Activated CD4-positive, alpha-beta T cell treated with anti-CD3 and anti-CD28 coated beads, Interleukin-10, Interleukin-2, amounts not matched to agents 100 ng/mL and 50 ng/mL, durations not matched to agents 16 hours and 8 hours (primary cell): Measurements from ENCODE around the gene TJP3.
"Not testable (repeated sequence)": the region's sequence is repeated elsewhere in the genome, so short reads cannot be mapped to it uniquely, and the experiment has no call there.

Experiments
- DNase-seq: peaks from one replicate; pipeline ENCODE4 v3.0.0-alpha.2; 2020

Gene TJP3, protein sequence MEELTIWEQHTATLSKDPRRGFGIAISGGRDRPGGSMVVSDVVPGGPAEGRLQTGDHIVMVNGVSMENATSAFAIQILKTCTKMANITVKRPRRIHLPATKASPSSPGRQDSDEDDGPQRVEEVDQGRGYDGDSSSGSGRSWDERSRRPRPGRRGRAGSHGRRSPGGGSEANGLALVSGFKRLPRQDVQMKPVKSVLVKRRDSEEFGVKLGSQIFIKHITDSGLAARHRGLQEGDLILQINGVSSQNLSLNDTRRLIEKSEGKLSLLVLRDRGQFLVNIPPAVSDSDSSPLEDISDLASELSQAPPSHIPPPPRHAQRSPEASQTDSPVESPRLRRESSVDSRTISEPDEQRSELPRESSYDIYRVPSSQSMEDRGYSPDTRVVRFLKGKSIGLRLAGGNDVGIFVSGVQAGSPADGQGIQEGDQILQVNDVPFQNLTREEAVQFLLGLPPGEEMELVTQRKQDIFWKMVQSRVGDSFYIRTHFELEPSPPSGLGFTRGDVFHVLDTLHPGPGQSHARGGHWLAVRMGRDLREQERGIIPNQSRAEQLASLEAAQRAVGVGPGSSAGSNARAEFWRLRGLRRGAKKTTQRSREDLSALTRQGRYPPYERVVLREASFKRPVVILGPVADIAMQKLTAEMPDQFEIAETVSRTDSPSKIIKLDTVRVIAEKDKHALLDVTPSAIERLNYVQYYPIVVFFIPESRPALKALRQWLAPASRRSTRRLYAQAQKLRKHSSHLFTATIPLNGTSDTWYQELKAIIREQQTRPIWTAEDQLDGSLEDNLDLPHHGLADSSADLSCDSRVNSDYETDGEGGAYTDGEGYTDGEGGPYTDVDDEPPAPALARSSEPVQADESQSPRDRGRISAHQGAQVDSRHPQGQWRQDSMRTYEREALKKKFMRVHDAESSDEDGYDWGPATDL

DNA sequence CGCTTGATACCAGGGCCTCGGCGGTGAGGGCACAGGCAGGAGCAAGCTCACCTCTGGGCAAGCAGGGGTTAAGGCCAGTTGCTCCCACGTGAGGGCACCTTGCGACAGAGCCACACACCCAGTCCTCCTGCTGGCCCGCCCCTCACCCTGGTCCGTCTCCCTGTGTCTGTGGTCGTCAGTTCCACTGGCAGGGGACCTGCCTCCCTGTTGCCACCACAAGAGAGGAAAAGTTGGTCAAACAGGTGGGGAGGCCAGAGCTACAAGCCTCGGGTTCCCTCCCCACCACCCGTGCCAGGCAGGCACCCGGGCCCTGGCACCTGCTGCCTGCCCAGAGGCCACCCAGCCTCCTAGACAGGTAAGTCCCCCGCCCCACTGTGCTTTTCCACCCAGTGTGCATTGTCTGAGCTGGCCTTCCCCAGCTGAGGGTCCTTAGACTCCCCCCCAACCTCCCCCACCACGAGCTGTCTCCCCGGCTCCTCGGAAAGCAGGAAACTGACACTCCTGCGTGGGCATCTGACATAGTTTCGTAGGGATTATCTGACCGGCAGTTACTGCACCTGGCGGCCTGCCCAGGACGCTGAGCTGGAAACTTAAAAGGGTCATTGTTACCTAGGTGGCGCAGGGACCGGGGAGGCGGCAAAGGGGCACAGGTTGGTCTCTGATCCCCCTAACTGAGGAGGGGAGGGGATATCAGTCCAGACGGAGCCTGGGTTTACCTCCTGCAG, at the start of gene TJP3:
Gene TJP3, plus strand, starts transcription at position 178 of the 725 bp plus-strand sequence. CDS start 20,049 bp downstream, outside the sequence.
- no peak for DNase-seq

DNA sequence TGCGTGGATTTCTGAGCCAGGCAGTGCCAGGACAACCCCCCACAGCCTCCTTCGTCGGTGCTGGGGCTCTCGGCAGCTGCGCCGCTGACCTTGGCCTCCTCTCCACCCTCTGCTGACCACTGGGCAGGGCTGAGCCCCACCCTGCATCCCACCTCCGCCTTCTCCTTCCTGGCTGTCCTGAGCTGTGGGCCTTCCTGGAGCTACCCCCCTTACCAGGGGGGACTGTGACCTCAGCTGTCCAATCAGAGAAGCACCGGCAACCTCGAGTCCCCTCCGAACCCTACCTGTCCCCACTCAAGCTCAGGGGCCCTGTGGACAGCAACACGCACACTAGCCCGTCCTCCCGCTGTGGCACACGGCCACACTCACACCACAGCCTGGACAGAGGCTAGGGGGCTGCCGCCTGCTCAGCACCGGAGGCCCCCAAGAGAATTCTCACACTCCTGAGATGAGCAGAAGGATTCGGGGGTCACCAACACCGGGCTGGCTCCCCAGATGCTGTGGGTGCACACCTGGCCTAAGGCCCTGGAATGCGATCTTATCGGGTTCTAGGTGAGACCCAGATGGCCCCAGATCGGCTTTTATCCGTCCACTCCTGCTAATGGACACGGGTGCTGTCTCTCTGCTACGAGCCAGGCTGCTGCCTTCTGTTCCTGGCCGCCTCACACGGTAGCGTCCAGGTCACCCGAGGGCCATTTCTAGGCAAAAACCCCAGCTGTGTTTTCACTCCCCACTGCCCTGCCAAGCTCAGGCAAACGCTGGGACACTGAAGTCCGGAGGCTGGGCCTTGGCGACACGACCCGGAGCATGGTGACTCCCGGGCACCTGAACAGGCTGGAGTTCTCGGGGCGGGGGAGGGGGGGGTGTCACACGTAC, 49.1 kb upstream of the TJP3 start:
- no peak for DNase-seq

DNA sequence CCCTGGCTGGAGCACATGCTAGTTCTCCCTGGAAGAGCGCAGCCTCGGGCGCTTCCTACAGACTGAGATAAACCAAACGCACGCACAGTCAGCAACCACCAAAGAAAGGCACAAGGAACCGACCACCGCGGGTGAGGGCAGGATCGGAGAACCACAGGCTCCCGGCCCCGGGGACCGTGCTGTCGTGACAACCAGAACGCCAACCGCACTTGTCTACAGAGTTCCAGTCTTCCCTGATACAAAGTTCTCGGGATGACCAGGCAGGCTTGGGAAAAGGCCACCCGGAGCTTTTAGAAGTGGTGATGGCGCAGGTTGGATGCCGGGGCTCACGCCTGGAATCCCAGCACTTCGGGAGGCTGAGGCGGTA, 48.5 kb upstream of the TJP3 start:
- DNase-seq: no peak

DNA sequence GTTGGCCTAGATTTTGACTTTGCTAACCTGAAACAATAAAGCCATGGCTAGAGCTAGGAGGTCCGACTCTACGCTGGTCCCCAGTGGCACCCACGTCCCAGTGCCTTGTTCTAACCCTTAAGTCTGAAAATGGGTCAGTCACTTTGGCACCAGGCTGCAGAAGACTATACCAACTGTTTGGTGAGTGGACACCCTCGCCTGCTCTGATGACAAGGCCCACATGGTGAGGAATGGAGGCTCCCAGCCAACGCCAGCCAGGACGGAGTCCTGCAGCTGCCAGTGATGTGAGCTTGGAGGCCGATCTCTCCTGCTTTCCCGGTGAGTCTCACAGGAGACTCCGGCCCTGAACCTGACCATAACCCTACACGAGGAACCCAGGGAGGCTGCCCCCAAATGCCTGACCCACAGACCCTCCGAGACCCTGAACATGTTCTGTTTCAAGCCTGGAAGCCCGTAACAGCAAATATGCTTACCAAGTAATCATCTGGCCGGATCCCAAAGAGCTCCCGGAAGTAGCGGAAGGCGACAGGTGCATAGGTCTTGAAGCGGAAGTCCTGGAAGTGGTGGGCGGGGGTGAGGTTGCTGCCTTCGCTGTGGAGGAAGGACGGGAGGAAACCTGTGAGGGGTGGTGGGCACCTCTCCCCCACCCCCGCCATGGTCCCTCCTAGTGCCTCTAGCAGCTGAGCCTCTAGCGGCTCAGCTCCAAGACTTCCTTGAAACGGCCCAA, 47.5 kb upstream of the TJP3 start:
- no peak for DNase-seq

DNA sequence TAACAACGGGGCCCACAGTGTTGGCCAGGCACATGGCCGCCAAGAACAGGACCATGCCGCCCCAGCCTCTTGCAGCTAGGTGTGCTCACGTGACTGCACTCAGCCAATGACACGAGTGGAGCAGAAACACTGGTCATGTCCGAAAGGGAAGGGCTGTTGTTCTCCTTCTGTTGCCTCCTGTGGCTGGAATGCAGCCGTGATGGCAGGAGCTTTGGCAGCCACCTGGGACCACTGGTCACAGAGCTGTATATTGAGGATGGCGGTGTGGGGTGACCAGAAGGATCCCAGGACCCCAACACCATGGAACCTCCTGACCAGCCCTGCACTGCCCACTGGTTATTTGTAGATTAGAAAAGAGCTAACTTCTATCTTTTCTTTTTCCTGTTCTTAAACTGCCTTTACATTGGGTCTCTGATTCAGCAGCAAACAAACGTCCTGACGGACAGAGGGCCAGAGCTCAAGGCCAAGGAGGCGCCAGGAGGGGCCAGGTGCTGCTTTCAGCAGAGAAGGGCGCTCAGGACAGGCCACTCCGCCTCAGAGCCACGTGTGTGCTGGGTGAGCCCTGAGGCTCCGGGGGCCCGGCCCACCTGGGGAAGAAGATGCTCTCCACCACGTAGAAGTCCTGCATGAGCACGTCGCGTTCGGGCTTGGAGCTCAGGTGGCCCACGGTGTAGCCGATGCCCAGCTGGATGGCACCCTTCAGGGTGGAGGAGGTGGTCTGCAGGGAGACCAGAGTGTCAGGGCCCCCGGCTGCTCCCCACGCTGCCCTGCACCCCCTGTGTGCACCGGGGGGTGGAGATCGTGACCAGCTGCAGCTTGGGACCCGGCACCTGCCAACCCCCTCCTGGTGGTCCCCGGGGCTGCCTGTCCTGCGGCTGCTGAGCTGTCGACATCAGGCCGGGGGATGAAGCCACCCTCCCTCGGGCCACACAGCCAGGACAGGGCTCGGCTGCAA, 46.6 kb upstream of the TJP3 start:
- no peak for DNase-seq

DNA sequence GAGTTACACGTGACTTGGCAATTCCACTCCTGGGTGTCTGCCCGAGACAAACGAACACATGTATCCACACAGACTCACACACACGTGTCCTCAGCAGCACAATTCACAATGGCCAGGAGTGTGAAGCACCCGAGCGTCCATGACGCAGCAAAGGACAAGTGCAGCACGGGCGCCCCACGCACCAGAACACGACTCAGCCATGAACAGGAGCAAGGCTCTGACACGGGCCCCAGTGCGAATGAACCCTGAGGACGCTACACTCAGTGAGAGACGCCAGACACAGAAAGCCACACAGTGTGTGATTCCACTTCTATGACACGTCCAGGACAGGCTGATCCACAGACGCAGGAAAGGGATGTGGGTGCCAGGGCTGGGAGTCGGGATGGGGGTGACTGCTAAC, 44.3 kb upstream of the TJP3 start:
- DNase-seq: no peak

DNA sequence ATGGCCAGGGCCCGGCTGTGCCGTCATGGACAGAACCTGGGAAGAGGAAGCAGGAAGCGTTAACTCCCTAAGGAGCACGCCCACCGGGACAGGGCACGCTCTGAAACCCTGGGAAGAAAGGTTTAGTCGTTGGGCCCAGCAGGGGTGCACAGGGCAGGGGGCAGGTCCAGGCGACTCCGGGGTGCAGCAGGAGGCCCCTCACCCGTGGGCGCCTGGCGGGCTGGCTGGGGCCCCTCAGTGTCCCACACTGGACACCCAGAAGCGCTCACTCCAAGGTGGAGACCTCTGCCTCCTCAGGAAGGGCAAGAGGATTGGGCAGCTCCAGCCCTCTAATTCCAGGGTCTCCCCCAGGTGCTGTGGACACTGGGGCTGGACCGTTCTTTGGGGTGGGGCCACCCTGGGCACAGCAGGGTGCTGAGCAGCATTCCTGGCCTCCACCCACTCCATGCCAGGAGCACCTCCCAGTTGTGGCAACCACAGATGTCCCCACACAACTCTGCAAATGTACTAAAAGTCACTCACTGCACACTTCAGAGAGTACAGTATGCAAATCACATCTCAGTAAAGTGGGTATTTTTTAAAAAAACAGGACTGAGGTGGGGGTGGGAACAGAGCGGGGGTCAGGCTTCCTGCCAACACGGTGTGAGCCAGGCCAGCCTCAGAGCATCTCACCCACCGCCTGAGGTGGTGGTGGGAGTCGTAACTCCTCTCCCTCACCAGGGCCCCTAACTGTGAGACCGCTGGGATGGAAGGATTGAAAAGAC, 43.1 kb upstream of the TJP3 start:
- no peak for DNase-seq

DNA sequence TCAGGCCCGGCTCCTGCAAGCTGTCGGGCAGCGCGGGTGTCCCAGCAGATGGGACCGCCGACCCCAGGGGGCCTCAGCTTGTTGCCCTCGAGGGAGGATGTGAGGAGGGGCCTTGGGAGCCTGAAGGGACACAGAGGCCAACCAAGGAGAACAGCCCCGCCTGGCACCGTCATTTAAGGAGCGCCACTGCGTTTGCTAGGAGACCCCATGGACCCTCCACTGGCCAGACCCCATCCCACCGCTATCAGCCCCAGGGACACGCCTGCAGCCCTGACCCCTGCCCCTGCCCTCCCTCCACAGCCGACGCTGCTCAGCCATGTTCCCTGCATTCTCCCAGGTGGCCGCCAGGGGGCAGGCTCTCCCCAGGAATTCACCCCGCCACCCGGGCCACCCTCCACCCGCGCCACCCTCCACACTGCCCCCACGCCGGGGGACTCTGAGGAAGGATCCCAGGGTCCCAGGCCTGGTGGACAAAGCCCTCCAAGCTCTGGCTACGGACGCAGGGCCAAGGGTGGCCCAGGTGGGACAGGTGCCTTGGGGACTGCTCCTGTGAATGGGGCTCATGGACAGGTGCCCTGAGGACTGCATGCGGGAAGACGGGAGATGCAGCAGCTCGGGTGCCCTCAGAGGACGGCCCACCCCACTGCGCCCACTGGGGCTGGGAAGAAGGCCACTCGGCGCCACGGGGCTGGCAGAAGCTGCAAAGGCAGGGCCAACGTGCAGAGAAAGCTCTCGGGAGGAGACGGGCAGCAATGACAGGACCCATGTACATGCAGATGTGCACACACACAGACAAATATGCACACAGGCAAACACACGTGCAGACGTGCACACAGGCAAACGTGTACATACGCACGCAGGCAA, 42.3 kb upstream of the TJP3 start:
- DNase-seq: peak; percentile 68

DNA sequence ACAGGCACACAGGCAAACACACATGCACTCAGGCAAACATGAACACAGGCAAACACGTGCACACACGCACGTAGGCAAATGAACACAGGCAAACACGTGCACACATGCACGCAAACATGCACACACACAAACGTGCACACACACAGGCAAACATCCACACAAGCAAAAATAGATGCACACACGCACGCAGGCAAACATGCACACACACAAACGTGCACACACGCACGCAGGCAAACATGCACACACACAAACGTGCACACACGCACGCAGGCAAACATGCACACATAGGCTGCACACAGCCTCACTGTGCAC, 41.7 kb upstream of the TJP3 start:
- not testable (repeated sequence) for DNase-seq

DNA sequence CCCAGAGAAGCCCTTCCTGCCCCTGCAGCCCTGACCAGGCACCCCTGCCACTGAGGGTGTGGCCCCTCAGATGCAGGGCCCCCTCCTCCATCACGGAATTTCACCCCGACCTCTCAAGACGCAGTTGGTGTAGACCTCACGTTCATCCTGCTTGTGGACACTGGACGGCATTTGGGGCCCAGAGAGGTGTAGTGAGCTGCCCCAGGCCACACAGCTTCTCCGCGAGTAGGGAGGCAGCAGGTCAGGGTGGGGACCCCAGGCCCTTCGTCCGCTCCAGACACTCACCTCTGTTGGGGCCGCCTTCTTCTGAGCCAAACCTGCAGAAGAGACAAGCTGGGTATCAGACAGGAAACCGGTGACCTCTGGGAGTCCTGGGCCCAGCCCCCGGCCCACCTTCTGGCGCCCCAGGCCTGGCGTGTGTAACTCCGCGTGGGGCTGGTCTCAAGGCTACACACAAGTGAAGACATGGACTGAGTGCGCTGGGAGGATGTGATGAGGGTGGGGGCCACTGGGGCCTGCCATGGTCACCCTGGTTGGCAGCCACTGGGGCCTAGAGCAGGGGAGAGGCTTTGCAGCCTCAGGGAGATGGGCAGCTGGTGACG, 41.0 kb upstream of the TJP3 start:
- no peak for DNase-seq

DNA sequence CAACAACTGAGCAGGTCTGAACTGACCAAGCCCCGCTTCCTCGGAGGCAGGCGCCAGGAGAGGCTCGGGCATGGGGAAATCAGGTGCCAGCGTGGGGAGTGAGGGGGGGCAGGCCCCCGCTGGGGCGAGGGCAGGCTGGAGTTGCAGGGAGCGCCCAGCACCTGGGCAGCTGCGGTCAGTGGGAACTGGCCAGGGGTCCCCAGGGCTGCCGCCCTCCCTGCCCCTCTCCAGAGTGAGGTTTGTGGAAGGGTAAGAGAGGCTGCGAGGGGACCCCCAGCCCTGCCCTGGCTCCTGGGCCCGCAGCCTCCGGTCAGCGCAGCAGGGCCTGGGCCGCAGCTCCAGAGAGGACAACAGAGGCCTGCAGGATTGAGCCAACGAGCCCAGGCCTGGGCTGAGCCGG, 40.4 kb upstream of the TJP3 start:
- DNase-seq: no peak

DNA sequence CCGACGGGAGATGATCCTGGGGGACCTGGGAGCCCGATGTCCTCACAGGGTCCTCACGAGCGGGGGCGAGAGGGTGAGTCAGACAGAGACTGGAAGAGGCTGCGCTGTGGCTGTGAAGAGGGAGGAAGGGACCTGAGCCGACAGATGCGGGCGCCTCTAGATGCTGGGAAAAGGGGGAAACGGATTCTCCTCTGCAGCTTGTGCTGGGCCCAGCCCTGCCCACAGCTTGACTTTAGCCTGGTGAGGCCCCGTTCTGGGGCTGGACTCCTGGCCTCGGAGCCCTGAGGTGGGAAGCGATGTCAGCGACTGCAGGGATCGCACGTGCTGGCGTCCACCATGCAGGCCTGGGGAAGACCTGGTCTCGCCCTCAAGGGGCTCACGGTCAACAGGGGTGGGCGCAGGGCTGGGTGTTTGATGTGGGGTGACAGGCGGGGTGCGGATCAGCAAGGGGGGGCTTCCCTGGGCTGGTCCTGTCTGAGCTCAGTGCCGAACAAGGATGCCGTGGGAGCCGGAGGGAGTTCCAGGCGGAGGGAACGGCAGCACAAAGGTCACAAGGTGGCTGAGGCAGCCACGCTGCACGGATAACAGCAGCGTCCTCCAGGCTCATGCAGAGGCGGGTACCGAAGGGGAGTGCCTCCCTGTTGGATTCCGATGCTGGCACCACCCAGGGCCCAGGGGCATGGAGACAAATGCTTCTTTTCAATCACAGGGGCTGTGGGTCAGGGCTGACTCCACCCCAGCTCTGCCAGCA, 39.7 kb upstream of the TJP3 start:
- no peak for DNase-seq

DNA sequence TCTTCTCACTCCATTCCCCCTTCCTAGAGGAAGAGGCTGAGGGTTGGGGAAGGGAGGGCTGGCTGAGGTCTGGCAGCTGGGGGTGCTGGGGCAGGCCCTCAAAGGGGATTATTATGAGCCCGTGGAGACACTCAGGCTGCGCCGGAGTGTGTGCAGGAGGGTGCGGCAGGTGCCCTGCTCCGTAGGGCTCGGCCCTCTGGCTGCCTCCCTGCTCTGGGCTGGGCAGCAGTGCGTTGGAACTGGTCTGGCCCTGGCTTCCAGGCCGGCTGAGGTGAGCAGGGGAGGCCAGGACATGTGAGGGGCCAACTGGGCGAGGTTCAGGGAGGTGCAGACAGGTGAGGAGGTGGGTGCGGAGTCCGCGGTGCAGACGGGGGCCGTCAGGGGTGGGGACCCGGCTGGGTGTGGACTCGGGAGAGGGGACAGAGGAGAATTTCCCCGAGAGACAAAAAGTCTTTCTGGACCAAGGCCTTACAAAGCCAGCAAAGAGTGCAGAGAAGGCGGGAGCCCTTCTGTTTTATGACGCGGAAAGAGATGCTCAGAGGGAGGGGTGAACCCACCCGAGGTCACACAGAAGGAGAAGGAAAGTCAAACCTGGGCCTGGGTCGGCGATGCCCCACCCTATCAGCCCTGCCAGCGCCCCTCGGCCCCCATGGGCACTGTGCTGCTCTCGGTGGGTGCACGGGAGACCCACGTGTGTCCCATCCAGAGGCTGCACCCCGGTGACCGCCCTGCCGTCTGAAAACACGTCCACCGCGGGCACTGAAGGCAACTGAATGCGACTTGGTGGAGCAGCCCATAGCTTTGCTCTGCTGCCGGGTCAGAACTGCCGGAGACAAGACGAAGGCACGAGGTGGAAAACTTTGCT, 38.9 kb upstream of the TJP3 start:
- DNase-seq: no peak

DNA sequence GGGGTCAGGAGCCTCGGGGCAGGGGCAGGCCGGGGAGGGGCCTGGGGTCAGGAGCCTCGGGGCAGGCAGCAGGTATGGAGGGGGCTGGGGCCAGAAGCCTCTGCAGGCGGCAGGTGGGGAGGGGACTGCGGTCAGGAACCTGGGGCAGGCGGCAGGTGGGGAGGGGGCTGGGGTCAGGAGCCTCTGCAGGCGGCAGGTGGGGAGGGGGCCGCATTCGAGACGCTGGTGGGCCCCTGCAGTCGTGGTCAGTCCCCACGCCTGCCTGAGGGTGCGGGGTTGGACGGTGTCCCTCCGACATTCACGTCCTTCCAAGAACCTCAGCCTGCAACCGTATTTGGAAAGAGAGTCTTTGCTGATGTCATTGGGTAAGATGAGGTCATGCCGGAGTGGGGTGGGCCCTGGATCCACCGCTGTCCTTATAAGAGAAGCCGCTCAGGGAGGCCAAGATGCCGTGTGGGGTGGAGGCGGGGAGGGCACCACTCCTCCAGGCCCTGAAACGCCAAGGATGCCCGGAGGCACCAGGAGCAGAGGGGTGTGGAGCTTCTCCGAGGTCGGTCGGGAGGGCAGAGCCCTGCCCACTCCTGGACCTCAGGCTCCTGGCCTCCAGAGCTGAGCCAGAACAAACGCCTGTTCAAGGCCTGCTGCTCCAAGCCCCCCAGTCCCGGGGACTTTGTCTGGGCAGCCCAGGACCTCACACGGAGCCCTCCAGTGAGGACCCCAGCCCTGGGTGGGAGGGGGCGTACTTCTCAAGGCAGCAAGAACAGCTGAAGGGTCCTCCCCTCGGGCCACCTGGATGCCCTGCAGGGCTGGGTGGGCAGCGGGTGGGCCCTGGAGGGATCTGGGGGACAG, 38.0 kb upstream of the TJP3 start:
- no peak for DNase-seq
